Measurements from ENCODE around the gene MROH8. TPM values are rescaled to one million over a fixed set of nuclear protein-coding genes. Genes with fewer than 3 reads are reported as not detected.

MROH8 gene
- total RNA-seq, 2 experiments from 2014 or later: 2.1 to 3.1 TPM

- Mint-ChIP-seq H3K27me3 (no peaks in the 10 kb centered on the region), H3K36me3 (ENCODE audit: low read depth) (peaks cover 57% of the 10 kb centered on the region), H3K27ac (no peak overlapping the region), H3K9me3 (no peaks in the 10 kb centered on the region), H3K4me1 (ENCODE audit: low read depth) (peaks cover 12% of the 10 kb centered on the region), H3K4me3 (no peak overlapping the region)
- ATAC-seq (no peak), DNase-seq (no peak)
- no peak for TF ChIP-seq CTCF (IDR thresholded peaks at IDR 0.05)
- intact Hi-C loops (cut with micrococcal nuclease): no loop called here
- ChIA-PET POLR2A (interaction anchor here (0.7 to 1.0 kb wide), 2 partner anchors 13 to 23 kb away, joined by 3 to 4 read pairs; no protein-coding TSS in a partner anchor), CTCF (interaction anchor here (1.0 to 5.6 kb wide), 5 partner anchors 11 to 333 kb away, joined by 3 to 45 read pairs (median 7); no protein-coding TSS in a partner anchor)
These were observed 21.8 kb upstream of the MROH8 start for GRCh38 chr20:37200926-37201826.

GRCh38 chr20:37200376-37200775 lies 21.0 kb upstream of the MROH8 start:
- H3K27me3 Mint-ChIP-seq: no peaks in the 10 kb centered on the region
- intact Hi-C loops (cut with micrococcal nuclease): no loop called here
- ChIA-PET POLR2A (interaction anchor here (0.7 kb wide), 1 partner anchor 13 kb away, joined by 4 read pairs; no protein-coding TSS in a partner anchor), CTCF (interaction anchor here (5.6 kb wide), 1 partner anchor 10 kb away, joined by 45 read pairs; no protein-coding TSS in a partner anchor)
- no peak for DNase-seq
- no peak for TF ChIP-seq CTCF (IDR thresholded peaks at IDR 0.05)
- ATAC-seq: no peak
- peaks cover 16% of the 10 kb centered on the region for H3K4me1 Mint-ChIP-seq (ENCODE audit: low read depth)
- H3K27ac Mint-ChIP-seq: no peak overlapping the region
- H3K9me3 Mint-ChIP-seq: no peaks in the 10 kb centered on the region
- peaks cover 61% of the 10 kb centered on the region for H3K36me3 Mint-ChIP-seq (ENCODE audit: low read depth)
- no peak overlapping the region for H3K4me3 Mint-ChIP-seq

- no peak for TF ChIP-seq CTCF (IDR thresholded peaks at IDR 0.05)
- POLR2A ChIA-PET: no interaction called here
- H3K9me3 Mint-ChIP-seq: no peaks in the 10 kb centered on the region
- ATAC-seq: no peak
- no peak for DNase-seq
- intact Hi-C loops (cut with micrococcal nuclease): loop anchor here (5.0 kb wide), 1 partner anchor 333 kb away; no protein-coding TSS in a partner anchor
- H3K4me1 Mint-ChIP-seq (ENCODE audit: low read depth): peaks cover 28% of the 10 kb centered on the region
- no peaks in the 10 kb centered on the region for H3K27me3 Mint-ChIP-seq
- H3K27ac Mint-ChIP-seq: no peak overlapping the region
- H3K4me3 Mint-ChIP-seq: no peak overlapping the region
- CTCF ChIA-PET: interaction anchor here (0.9 to 5.6 kb wide), 2 partner anchors 9 to 336 kb away, joined by 3 to 45 read pairs; no protein-coding TSS in a partner anchor
- H3K36me3 Mint-ChIP-seq (ENCODE audit: low read depth): peaks cover 51% of the 10 kb centered on the region
These were observed 19.7 kb upstream of the MROH8 start for GRCh38 chr20:37198932-37199660.

GRCh38 chr20:37194621-37195417 lies 15.5 kb upstream of the MROH8 start:
- Mint-ChIP-seq H3K36me3 (ENCODE audit: low read depth) (peaks cover 51% of the 10 kb centered on the region), H3K9me3 (no peaks in the 10 kb centered on the region), H3K4me1 (ENCODE audit: low read depth) (peaks cover 60% of the 10 kb centered on the region), H3K27ac (peak overlapping the region; percentile 81), H3K27me3 (no peaks in the 10 kb centered on the region), H3K4me3 (peak overlapping the region; percentile 21)
- intact Hi-C loops (cut with micrococcal nuclease): loop anchor here (5.0 kb wide), 2 partner anchors 187 to 337 kb away; no protein-coding TSS in a partner anchor
- CTCF ChIA-PET: interaction anchor here (0.7 to 11.3 kb wide), 22 partner anchors 10 to 339 kb away, joined by 3 to 123 read pairs (median 4); partner anchors contain the start of genes MROH8 and RPN2
- ATAC-seq (peak; percentile 57), DNase-seq (peak; percentile 19)
- POLR2A ChIA-PET: interaction anchor here (1.6 kb wide), 1 partner anchor 16 kb away, joined by 3 read pairs; the partner anchor contains the start of genes MROH8 and RPN2
- no peak for TF ChIP-seq CTCF (IDR thresholded peaks at IDR 0.05)
